IPS DF 4.7 (cell line): ENCODE data around the gene P4HTM.
"Not testable (repeated sequence)": the region's sequence is repeated elsewhere in the genome, so short reads cannot be mapped to it uniquely, and the experiment has no call there.

Experiments
- DNase-seq: peaks from one replicate; pipeline ENCODE4 v3.0.0-alpha.2; 2013; ENCODE audit warnings: low spot score; ENCODE audit errors: extremely low read depth

The P4HTM gene

DNA sequence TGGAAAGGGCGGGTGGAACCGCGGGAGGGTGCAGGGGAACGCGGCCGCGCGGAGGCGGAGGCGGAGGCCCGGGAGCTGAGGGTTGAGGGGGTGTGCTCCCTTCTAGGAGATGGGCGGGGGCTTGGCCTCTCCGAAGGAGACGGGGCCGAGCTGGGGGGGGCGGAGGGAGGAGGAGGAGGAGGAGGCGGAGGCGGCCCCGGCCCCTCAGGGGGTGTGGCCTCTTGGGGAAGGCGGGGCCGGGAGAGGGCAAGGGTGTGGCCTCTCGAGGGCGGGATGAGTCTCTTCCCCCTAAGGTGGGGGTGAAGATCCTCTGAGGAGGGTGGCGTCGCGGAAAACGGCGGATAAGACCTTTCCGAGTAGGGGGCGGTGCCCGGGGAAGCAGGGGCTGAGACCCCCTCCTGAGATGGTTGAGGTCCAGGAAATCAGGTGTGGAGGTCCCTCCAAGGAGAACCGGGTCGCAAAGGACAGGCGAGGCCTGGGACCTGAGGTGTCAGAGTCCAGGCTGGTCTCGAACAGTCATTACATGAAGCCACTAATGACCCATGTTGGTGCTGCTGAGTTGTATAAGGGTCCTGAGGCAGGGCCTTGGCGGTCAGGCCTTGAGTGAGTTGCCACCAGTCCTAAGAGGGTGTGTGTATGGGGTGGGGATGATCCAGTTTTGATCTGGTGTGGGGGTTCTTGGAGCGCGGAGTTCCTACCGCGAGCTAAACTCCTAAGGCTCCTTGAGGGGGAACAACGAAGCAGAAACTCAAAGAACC is 17.9 kb downstream of the P4HTM start:
- DNase-seq = no peak

DNA sequence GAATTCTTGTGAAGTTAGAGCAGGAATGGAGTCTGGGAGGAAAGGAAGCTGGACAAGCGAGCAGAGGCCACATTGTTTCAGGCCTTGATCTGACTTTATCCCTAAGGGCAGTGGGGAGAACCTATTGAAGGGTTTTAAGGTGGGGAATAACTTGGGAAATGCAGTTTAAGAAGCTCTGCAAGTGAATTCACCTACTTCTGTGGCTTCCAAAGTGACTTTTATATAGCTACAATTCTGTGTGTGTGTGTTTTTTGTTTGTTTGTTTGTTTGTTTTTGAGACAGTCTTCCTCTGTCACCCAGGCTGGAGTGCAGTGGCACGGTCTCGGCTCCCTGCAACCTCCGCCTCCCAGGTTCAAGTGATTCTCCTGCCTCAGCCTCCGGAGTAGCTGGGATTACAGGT is 18.6 kb downstream of the P4HTM start:
- DNase-seq = not testable (repeated sequence)

DNA sequence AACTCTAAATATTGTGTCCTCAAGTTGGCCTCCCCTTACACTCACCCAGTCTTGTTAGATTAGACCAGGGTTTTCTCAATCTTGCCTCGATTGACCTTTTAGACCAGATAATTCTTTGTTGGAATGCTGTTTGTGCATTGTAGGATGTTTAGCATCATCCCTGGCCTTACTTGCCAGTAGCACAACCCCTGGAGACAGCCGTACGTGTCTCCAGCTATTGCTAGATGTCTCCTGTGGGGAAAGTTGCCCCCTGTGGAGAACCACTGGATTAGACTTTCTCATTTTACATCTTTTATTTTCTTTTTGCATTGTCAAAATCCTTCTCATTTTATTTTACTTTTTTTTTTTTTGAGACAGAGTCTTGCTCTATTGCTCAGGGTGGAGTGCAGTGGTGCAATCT is 19.4 kb downstream of the P4HTM start:
- DNase-seq = no peak

DNA sequence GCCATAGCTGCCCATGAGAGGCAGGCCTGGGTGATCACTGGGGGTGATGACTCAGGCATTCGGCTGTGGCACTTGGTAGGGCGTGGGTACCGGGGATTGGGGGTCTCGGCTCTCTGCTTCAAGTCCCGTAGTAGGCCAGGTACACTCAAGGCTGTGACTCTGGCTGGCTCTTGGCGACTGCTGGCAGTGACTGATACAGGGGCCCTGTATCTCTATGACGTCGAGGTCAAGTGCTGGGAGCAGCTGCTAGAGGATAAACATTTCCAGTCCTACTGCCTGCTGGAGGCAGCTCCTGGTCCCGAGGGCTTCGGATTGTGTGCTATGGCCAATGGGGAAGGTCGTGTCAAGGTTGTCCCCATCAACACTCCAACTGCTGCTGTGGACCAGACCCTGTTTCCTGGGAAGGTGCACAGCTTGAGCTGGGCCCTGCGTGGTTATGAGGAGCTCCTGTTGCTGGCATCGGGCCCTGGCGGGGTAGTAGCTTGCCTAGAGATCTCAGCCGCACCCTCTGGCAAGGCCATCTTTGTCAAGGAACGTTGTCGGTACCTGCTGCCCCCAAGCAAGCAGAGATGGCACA is 22.5 kb downstream of the P4HTM start:
- no peak for DNase-seq

DNA sequence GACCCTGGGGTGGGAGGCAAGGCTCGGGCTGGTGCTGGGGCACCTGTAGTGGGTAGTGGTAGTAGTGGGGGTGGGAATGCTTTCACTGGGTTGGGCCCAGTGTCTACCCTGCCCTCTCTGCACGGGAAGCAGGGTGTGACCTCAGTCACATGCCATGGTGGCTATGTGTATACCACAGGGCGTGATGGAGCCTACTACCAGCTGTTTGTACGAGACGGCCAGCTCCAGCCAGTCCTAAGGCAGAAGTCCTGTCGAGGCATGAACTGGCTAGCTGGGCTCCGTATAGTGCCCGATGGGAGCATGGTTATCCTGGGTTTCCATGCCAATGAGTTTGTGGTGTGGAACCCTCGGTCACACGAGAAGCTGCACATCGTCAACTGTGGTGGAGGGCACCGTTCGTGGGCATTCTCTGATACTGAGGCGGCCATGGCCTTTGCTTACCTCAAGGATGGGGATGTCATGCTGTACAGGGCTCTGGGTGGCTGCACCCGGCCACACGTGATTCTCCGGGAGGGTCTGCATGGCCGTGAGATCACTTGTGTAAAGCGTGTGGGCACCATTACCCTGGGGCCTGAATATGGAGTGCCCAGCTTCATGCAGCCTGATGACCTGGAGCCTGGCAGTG is 23.2 kb downstream of the P4HTM start:
- no peak for DNase-seq

DNA sequence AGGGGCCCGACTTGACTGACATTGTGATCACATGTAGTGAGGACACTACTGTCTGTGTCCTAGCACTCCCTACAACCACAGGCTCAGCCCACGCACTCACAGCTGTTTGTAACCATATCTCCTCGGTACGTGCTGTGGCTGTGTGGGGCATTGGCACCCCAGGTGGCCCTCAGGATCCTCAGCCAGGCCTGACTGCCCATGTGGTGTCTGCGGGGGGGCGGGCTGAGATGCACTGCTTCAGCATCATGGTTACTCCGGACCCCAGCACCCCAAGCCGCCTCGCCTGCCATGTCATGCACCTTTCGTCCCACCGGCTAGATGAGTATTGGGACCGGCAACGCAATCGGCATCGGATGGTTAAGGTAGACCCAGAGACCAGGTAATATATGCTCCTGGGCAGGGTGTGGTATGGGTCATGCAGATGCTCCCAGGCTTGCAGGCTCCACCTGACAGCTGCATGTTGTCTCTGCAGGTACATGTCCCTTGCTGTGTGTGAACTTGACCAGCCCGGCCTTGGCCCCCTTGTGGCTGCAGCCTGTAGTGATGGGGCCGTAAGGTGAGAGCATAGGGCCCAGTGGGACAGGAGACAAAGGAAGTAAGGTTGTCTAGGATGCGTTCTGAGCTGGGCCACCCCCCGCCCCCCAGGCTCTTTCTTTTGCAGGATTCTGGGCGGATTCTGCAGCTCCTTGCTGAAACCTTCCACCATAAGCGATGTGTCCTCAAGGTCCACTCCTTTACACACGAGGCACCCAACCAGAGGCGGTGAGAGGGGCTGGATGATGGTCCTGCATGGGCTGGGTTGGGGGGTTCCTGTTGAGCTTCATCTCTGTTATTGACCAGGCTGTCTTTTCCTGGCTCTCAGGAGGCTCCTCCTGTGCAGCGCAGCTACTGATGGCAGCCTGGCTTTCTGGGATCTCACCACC is 24.0 kb downstream of the P4HTM start:
- no peak for DNase-seq

DNA sequence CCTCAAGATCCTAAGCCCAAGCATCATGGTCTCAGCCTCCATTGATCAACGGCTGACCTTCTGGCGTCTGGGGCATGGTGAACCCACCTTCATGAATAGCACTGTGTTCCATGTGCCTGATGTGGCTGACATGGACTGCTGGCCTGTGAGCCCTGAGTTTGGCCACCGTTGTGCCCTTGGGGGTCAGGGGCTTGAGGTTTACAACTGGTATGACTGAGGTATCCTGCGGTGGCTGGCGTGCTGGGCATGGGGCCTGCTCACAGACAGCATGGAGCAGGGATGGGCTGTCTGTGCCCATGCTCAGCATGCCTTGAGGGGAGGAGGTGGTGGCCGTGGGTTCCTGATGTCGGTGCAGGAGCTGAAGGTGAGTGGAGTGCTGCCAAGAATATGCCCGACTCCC is 25.0 kb downstream of the P4HTM start:
- no peak for DNase-seq

DNA sequence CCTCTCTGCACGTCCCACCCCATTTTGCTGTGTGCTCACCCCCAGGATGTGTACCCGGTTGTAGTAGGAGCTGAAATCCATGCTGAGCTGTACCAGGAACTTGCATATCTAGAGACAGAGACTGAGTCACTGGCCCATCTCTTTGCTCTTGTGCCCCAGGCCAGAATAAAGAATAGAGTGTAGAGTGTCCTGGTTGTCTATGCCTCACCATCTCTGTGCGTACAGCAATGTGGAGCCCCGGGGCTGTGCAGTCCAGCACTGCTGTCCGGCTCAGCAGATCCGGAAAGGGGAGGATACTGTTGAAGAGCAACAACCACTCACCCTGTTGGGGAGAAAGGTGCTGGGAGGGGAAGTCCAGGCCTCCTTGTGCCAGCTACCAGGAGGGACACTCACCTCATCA is 25.7 kb downstream of the P4HTM start:
- DNase-seq = no peak

DNA sequence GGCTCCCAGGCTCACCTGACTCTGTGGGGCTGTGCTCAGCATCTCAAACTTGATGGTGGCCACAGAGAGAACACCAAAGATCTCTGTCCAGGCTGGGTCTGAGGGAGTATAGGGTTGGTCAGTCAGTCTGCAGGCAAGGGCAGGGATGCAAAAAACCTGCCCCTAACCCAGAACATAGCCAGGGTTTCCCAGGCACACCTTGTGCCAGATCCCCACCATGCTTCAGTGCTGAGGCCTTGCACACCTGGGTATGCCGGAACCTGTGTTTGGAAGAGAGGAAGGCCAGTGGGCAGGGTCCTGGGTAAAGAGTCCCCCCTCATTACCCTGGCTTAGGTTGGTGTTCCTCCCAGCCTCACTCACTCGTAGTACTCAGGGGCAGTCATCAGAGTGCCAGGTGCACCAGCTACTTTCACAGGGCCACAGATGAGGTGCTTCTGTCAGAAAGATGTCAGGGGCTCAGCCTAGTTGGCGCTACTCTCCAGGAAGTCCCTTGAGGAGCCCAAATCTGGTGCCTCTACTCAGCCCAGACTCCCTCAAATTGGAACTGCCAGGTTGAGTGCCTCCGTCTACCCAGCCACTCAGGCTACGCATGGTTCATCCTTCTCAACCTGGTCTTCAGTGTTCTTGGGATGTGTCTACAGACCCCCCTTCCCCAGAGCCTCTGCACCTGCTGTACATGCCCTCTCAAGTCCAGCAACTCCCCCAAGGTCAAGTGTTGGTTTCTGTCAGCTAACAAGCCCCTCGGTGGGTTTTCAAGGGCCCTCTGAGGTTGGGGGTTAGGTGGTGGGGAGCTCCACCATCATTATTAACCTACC is 26.6 kb downstream of the P4HTM start:
- no peak for DNase-seq

DNA sequence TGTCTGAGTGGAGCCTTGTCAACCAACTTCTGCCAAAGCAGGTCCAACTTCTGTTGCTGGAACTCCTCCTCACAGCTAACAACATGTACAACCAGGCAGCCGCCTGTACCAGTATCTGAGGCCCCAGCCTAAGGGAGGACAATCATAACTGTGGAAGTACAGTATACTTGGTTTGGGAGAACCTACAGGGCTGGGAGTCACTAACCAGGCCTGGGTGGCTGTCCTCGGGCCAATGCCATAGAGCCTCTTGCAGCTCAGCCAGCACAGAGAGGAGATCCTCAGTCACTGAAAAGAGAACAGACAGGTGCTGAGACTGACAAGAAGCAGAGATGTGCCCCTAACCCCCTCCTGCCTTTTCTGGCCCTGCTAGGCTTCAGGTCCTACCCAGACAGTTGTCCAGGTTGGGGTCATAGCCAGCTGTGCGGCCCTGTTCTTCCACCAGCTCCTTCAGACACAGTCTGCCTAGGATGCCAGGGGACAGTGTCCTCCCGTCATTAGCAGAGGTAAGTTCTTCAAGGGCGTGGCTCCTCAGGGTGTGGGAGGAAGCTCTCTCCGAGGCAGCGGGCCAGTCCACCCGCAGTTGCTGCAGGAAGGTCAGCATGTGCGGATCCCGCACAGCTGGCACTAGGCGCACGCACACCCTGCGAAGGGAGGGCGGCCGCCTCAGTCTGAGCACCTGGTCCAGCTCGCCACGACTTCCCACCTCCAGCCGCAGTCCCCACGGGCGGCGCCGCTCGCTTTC is 27.4 kb downstream of the P4HTM start:
- DNase-seq = no peak

DNA sequence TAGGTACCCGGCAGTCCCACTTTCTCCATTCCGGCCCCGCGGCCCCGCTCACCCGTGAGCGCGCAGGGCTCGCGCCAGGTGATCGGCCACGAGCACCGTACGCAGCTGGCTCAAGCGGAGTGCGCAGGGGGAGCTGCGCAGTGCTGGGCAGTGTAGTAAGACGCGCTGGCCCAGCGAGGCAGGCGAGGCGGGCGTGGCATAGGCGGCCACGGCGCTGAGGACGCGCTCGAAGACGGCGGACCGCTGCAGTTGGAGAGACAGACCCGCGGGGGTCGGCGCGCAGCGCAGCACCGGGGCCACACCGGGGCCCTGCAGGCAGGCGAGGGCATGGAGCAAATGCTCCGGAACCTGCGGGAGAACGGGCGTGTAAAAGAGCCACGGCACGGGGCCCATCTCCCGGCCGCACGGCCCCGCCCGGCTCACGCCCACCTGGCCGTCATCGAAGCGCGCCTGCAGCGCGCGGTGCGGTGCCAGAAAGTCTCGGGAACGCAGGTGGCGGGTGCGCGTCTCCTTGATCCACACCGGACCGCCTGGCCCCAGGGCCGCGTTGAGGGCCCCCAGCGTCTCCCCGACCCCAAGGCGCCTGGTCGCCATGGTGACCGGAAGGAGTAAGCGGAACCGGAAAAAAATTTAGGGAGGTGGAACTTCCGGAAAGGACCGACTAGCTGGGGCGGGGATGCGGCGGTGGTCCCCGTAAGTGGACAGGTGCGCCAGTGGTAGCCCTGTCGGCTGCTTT is 28.1 kb downstream of the P4HTM start, which contains the start of gene DALRD3:
TSS of gene DALRD3 (minus strand) at position 610 of the 736 bp plus-strand sequence. CDS start at position 594, 16 bp downstream.
- DNase-seq = no peak

DNA sequence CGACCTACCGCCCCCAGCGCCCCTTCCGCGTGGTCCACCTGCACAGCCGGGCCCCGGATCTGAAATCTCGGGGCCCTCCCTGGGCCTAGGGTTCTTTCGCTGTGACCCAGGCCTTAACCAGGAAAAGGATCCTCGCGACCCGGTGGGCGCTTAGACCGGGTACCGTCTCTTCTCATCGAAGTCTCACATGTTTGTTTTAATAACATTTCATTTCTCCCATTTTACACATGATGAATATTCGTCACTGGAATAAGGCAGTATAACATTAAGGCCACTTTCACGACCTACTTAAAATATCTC is 28.6 kb downstream of the P4HTM start:
- DNase-seq = no peak

DNA sequence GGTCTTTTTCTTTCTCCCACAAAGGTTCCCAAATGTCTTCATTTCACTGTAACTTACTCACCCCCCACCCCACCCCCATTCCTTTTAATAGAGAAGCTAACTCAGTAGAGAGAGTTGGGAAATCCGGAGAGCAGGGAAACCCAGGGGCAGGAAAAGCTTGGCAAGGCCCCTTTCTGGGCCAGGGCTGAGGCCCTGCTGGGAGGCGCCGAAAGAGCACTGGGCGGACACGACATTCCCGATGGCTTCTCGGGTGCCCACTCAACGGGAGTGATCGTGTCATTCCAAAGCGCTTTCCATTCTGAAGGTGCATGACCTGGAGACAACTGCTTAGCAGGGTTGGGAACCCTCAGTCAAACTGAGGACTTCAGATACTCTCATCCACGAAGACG is 29.9 kb downstream of the P4HTM start:
- DNase-seq = no peak

DNA sequence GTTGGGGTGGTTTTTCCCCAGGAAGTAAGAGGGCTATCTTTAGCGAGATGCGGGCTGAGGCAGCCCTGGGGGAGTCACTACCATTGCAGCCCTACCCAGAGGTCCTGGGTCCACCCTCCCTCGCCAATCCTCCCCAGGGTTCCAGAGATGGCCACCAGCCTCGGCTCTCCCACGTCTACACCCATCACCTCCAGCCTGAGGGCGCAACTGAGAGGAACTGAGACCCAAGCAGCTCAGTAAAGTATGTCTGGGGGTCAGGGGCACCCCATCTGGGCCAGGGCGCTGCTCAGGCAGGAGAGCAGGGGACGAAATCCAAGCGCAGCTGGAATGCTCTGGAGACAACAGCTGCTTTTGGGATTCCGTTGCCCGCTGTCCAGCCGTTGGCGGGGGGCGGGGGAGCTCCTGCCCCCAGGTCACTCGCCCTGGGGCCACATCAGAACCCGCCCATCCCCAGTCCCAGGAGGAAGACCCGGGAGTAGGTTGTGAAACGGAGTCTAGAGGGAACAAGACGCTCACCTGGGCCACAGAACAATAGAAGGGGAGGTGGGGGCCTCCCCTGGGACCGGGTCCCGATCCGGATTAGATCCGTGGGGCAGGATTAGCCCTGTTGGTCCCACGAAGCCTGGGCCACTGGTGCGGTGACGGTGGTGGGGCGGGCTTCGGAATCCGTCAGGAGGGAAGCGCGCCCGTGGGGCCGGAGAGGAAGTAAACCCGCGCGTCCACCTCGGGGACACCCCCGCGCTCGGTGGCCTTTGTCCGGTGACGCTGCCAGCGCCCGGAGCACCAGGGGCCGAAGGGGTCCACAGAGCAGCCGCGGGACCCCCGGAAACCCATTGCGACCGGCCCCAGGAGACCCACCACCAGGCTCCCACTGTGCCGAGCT is 30.5 kb downstream of the P4HTM start:
- DNase-seq = no peak

DNA sequence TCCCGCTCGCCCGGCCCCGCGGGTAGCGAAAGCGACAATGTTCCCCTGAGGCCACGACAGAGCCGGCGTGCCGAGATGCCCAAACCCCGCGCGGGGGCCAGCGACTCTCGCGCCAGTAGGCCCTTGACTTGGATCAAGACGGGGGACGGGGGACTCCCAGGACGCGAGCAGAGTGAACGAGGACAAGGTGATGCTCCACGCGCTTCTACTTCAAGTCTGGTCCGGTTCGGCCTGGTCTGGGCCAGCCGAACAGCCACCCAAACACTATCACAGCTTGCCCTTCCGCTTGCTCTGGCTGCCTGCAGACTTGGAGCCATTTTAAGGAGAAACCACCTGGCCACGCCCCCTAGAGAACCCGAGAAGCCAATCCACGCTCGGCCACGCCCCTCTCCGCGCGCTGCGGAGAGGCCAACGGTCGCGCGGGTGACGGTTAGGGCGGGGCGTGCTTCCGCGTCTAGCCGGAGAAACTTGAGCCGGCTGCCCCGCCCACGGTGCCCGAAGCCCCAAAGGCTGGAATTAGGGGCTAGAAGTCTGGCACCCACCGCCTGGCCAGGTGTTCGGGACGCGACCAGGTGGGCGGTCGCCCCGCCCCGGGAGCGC is 31.3 kb downstream of the P4HTM start:
- DNase-seq = no peak

DNA sequence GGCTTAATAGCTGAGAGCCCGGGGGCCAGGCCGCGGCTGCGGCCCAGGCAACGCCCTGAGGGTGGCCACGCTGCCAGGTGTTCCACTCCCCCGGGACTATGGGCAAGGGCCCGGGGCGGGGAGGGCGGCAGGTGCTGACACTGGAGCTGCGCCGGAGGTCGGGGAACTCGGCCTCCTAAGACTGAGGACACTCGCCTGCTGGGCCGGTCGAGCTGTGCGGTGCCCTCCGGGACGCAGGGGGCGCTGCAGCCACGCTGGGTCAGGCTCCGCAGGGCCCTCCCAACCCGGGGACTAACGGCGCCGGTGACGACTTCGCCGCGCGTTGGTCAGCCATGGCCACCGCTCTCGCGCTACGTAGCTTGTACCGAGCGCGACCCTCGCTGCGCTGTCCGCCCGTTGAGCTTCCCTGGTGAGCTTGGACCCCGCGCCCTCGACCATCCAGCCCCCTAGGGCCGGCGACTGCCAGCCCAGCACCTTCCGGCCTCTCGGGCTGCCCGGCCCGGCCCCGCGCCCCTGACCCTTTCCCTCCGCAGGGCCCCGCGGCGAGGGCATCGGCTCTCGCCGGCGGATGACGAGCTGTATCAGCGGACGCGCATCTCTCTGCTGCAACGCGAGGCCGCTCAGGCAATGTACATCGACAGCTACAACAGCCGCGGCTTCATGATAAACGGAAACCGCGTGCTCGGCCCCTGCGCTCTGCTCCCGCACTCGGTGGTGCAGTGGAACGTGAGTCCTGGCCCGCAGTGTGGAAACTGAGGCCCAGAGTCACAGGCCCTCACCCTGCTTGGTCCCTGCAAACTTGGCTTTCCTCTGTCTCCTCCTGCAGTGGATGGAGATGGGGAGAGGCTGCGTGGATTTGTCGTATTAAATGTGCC is 32.0 kb downstream of the P4HTM start, which contains the start of gene NDUFAF3:
TSS of gene NDUFAF3 (plus strand) at position 309 of the 875 bp plus-strand sequence. CDS start at position 333, 24 bp downstream.
- no peak for DNase-seq

DNA sequence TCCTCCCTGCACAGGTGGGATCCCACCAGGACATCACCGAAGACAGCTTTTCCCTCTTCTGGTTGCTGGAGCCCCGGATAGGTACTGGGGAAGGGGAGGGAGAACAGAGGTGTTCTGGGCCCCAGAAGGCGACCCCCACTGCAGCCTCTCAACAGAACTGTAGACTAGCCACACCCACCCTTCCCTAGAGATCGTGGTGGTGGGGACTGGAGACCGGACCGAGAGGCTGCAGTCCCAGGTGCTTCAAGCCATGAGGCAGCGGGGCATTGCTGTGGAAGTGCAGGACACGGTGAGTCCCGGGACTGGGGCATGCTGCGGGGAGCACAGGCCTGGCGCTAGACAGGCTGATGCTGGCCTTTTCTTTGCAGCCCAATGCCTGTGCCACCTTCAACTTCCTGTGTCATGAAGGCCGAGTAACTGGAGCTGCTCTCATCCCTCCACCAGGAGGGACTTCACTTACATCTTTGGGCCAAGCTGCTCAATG is 32.7 kb downstream of the P4HTM start:
- no peak for DNase-seq
